Embryonic facial prominence (tissue), 1 donor: ENCODE data around the gene GART.
"Not testable (repeated sequence)": the region's sequence is repeated elsewhere in the genome, so short reads cannot be mapped to it uniquely, and the experiment has no call there.

Experiments used
- DNase-seq: peaks from one replicate; pipeline ENCODE4 v3.0.0-alpha.2; 2016; ENCODE audit errors: extremely low spot score

GART gene

GRCh38 chr21:33541756-33542639, at the start of gene GART:
TSS of gene GART (minus strand) at chr21:33542117. CDS start at chr21:33539315, 2,802 bp downstream.
- peak; percentile 63 for DNase-seq

- peak; percentile 69 for DNase-seq
These were observed 46.8 kb upstream of the GART start, which contains the start of gene DONSON for GRCh38 chr21:33588485-33589335. TSS of gene DONSON (minus strand) at chr21:33588684. CDS start at chr21:33588641, 43 bp downstream.

GRCh38 chr21:33587792-33588484, 46.0 kb upstream of the GART start:
- DNase-seq = peak; percentile 8

- no peak for DNase-seq
These were observed 45.0 kb upstream of the GART start for GRCh38 chr21:33586927-33587326.

GRCh38 chr21:33584455-33584854, 42.5 kb upstream of the GART start:
- no peak for DNase-seq

GRCh38 chr21:33578959-33579542, 37.1 kb upstream of the GART start:
- no peak for DNase-seq

- DNase-seq = no peak
These were observed 36.3 kb upstream of the GART start for GRCh38 chr21:33578214-33578613.

GRCh38 chr21:33576741-33577141, 34.8 kb upstream of the GART start:
- DNase-seq = not testable (repeated sequence)

- no peak for DNase-seq
These were observed 30.4 kb upstream of the GART start for GRCh38 chr21:33572350-33572749.

- no peak for DNase-seq
These were observed 28.1 kb upstream of the GART start for GRCh38 chr21:33569991-33570390.

GRCh38 chr21:33568448-33568847, 26.5 kb upstream of the GART start:
- DNase-seq = no peak

- DNase-seq = no peak
These were observed 26.0 kb upstream of the GART start for GRCh38 chr21:33567914-33568313.

GRCh38 chr21:33566514-33566913, 24.6 kb upstream of the GART start:
- no peak for DNase-seq

GRCh38 chr21:33562389-33562788, 20.5 kb upstream of the GART start:
- DNase-seq = no peak

GRCh38 chr21:33561373-33561772, 19.5 kb upstream of the GART start:
- DNase-seq = no peak

GRCh38 chr21:33560965-33561364, 19.0 kb upstream of the GART start:
- no peak for DNase-seq

- no peak for DNase-seq
These were observed 17.9 kb upstream of the GART start for GRCh38 chr21:33559813-33560212.

GRCh38 chr21:33558777-33559421, 17.0 kb upstream of the GART start:
- no peak for DNase-seq

- no peak for DNase-seq
These were observed 15.5 kb upstream of the GART start for GRCh38 chr21:33557447-33557846.

GRCh38 chr21:33554982-33555344, 13.0 kb upstream of the GART start:
- DNase-seq = no peak
